Vagina (tissue), 2 donors: ENCODE results near the gene NUCB1.

Experiments used
- CTCF ChIP-seq, 3 experiments: fragments of 450-650 bp in 2 of 3; fragments of 200-600 bp in 1 of 3; sonication (generic) in 1 of 3; IDR thresholded peaks; one replicate each; pipeline ENCODE4 v1.5.1; 2017 to 2019; ENCODE audit warnings: antibody characterized with exemption in 3 of 3, mild to moderate bottlenecking in 2 of 3, moderate library complexity in 2 of 3
- POLR2A ChIP-seq, 2 donors: fragments of 450-650 bp; IDR thresholded peaks; one replicate each; pipeline ENCODE4 v1.6.1; 2017; ENCODE audit warnings: antibody characterized with exemption in 2 of 2, mild to moderate bottlenecking in 2 of 2, moderate library complexity in 2 of 2

- TF ChIP-seq CTCF (IDR thresholded peaks at IDR 0.05) (no peak), POLR2A (IDR thresholded peaks at IDR 0.05) (no peak)
These were observed 40.8 kb downstream of the NUCB1 start for GRCh38 chr19:48940902-48941301.
